Measurements from ENCODE around the gene MMP25.

DNA sequence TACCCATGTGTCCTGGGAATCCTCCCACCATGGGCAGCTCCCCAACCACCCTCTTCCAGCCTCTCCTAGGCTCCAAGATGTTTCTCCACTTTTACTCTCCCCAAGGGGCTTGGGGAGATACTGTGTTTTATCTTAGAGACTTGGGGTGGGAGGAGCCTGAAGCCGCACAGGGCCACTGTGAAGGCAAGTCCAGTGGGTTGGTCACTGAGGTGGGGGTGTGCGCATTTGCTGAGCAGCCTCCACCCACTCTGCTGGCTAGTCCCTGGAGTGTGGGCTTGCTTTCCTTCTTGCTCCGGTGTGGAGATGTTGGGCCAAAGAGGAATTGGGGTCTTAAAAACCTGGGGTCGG lies 37.7 kb upstream of the MMP25 start:
- TF ChIP-seq TAF1 (IDR thresholded peaks at IDR 0.05; ENCODE audit: borderline replicate concordance, low read depth, low read length) = no peak
- TF ChIP-seq, protein P1, sequence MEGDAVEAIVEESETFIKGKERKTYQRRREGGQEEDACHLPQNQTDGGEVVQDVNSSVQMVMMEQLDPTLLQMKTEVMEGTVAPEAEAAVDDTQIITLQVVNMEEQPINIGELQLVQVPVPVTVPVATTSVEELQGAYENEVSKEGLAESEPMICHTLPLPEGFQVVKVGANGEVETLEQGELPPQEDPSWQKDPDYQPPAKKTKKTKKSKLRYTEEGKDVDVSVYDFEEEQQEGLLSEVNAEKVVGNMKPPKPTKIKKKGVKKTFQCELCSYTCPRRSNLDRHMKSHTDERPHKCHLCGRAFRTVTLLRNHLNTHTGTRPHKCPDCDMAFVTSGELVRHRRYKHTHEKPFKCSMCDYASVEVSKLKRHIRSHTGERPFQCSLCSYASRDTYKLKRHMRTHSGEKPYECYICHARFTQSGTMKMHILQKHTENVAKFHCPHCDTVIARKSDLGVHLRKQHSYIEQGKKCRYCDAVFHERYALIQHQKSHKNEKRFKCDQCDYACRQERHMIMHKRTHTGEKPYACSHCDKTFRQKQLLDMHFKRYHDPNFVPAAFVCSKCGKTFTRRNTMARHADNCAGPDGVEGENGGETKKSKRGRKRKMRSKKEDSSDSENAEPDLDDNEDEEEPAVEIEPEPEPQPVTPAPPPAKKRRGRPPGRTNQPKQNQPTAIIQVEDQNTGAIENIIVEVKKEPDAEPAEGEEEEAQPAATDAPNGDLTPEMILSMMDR (IDR thresholded peaks at IDR 0.05) = no peak
- no peak for TF ChIP-seq EP300 (IDR thresholded peaks at IDR 0.05; ENCODE audit: borderline replicate concordance in 1 of 2, low read depth in 1 of 2, low read length in 1 of 2)
- no peak for TF ChIP-seq POLR2AphosphoS5 (IDR thresholded peaks at IDR 0.05; ENCODE audit: low read depth, low read length)
- no peak for TF ChIP-seq NRF1 (IDR thresholded peaks at IDR 0.05; ENCODE audit: low read depth, low read length)
- no peak for TF ChIP-seq YY1 (IDR thresholded peaks at IDR 0.05; ENCODE audit: low read depth)
- no peak for TF ChIP-seq SIN3A (IDR thresholded peaks at IDR 0.05; ENCODE audit: borderline replicate concordance, low read depth, low read length)
- TF ChIP-seq RAD21 (IDR thresholded peaks at IDR 0.05; ENCODE audit: low read length) = no peak
- TF ChIP-seq, protein P2, sequence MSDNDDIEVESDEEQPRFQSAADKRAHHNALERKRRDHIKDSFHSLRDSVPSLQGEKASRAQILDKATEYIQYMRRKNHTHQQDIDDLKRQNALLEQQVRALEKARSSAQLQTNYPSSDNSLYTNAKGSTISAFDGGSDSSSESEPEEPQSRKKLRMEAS (IDR thresholded peaks at IDR 0.05; ENCODE audit: low read depth) = no peak
- TF ChIP-seq, protein P3, sequence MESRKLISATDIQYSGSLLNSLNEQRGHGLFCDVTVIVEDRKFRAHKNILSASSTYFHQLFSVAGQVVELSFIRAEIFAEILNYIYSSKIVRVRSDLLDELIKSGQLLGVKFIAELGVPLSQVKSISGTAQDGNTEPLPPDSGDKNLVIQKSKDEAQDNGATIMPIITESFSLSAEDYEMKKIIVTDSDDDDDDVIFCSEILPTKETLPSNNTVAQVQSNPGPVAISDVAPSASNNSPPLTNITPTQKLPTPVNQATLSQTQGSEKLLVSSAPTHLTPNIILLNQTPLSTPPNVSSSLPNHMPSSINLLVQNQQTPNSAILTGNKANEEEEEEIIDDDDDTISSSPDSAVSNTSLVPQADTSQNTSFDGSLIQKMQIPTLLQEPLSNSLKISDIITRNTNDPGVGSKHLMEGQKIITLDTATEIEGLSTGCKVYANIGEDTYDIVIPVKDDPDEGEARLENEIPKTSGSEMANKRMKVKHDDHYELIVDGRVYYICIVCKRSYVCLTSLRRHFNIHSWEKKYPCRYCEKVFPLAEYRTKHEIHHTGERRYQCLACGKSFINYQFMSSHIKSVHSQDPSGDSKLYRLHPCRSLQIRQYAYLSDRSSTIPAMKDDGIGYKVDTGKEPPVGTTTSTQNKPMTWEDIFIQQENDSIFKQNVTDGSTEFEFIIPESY (IDR thresholded peaks at IDR 0.05; ENCODE audit: borderline replicate concordance, low read depth) = no peak

Measured in SK-N-SH (cell line).